Inferior parietal cortex (tissue), 1 donor: ENCODE measurements around the gene ZNF490.
"Not testable (repeated sequence)": the region's sequence is repeated elsewhere in the genome, so short reads cannot be mapped to it uniquely, and the experiment has no call there.

Experiments
- DNase-seq: peaks from one replicate; pipeline ENCODE4 v3.0.0-alpha.2; 2016; ENCODE audit errors: extremely low spot score

The ZNF490 gene

GRCh38 chr19:12621253-12622024, 10.8 kb upstream of the ZNF490 start:
- DNase-seq: not testable (repeated sequence)

DNA sequence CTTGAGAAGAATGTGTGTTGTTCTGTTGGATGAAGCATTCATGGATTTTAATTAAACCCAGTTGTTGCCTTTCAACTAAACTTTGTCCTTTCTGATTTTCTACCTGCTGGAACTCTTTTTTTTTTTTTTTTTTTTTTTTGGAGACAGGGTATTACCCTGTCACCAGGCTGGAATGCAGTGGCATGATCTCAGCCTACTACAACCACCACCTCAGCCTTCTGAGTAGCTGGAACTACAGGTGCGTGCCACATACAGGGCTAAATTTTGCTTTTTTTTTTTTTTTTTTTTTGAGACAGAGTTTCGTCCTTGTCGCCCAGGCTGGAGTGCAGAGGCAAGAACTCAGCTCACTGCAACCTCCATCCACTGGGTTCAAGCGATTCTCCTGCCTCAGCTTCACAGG, 7.0 kb upstream of the ZNF490 start:
- DNase-seq: no peak

DNA sequence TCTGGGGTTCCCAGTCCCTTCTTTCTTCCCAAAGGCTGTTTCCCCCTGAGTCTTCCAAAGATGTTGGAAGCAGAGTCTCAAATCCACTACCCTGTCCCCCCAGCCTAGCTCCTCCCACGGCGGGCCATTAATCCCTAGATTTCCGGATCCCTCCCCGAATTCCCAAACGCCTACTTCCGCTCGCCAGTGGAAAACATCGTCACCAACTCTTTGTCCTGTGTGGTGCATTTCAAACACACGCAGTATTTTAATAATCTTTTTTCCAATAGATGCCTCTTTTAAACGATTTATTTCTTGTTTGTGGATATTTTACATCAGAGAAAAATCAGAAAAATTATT, 717 bp upstream of the ZNF490 start:
- peak; percentile 69 for DNase-seq

DNA sequence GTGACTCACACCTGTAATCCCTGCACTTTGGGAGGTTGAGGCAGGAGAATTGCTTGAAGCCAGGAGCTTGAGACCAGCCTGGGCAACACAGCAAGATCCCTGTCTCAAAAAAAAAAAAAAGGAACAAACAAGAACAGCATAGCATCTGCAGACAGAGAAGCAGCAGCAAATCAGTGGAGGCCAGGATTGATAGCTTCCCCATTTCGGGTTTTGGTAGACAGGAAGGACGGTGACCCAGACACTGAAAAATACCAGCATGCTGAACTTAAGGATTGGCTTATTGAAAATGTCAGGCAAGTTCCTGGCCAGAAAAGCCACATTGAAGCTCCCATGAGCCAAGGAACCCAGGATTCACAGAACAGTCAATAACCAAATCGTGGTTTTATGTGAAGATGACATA, 3.0 kb downstream of the ZNF490 start:
- DNase-seq: no peak

GRCh38 chr19:12606796-12607195, 3.8 kb downstream of the ZNF490 start:
- no peak for DNase-seq

DNA sequence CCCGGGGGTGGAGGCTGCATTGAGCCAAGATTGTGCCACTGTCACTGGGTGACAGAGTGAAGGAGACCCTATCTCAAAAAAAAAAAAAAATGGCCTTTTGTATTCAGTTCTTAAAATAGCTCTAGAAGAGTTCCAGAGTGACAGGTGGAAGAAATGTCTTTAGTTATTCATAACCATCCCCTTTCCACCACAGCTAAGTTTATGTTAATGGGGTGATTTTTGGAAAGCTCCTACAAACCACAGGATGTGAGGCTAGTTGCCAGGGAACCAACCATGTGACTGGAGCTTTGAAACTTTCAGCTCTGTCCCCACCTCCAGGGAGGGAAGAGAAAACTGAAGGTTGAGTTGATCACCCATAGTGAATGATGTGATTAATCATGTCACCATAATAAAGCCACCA, 6.9 kb downstream of the ZNF490 start:
- DNase-seq: no peak

GRCh38 chr19:12597594-12597993, 13.0 kb downstream of the ZNF490 start:
- no peak for DNase-seq

GRCh38 chr19:12596927-12597548, 13.6 kb downstream of the ZNF490 start:
- no peak for DNase-seq

DNA sequence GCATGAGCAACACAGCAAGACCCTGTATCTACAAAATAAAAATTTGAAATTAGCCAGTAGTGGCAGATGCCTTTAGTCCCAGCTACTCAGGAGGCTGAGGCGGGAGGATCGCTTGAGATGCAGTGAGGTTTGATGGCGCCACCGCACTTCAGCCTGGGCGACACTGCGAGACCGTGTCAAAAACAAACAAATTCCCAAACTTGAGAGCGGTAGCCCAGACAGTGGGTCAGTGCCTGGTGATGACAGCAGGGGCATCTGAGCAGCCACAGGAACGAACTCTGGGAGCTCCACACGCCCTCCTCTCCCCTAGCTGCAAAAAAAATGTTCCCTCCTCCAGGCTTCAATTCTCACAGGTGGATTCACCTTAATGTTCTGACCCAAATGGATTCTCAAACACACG, 14.1 kb downstream of the ZNF490 start:
- no peak for DNase-seq

DNA sequence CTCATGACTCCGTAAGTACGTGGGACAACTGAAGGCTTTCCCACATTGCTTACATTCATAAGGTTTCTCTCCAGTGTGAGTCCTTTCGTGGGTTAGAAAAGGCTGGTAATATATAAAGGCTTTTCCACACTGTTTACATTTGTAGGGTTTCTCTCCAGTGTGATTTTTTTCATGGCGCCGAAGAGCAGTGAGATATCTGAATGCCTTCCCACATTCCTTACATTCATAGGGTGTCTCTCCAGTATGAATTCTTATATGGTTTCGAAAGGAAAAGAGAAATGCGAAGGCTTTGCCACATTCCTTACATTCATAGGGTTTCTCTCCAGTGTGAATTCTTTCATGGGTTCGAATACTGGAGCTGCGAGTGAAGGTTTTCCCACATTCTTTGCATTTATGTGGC, 29.5 kb downstream of the ZNF490 start:
- DNase-seq: no peak

DNA sequence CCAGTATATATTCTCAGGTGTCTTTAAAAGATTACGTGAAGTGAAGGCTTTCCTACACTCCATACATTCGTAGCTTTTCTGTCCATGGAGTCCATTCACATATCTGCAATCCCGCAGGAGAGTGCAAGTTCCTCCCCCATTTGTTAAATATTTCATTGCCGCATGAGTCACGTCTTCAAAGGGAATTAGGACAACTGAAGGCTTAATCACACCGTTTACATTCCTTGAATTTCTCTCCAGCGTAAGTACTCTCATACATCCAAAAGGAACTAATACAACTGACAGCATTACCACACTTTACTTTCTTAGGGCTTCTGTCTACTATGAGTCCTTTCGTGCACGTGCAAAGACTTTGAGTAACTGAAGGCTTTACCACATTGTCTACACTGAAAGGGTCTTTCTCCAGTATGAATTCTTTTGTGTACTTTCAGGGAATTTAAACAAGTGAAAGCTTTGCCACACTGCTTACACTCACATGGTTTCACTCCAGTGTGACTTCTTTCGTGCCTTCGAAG, 30.4 kb downstream of the ZNF490 start:
- DNase-seq: no peak

DNA sequence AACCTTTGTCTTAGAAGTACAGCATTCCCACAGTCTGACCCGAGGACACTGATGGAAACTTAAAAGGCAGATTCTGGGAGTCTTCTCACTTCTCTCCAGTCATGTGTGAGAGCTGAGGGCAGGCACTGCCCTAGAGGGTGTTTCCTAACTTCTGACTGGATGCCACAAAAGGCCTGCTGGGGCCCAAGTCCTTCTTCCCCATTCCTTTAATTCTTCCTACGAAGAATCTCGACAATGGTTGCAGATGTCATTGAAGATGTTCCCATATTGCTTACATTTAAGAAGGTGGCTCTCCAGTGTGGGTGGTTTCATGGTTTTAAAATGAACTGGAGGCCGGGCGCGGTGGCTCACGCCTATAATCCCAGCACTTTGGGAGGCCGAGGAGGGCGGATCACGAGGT, 32.0 kb downstream of the ZNF490 start:
- DNase-seq: no peak

DNA sequence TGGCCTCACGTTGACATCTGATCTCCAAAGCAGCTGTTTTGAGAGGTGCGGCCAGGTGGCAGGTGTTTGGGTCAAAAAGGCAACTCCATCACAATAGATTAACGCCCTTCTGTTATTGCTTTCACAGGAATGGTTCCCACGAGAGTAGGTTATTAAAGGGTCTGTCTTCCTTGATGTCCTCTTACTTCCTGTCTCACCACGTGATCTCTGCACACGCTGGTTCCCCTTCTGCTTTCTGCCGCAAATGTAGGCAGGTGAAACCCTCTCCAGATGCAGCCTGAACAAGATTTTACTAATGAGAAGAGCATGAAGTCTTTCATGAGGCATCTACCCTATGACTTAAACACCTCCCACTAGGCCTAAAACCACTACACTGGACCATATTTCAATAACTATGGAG, 36.6 kb downstream of the ZNF490 start:
- DNase-seq: no peak

GRCh38 chr19:12567951-12568350, 42.7 kb downstream of the ZNF490 start:
- no peak for DNase-seq

DNA sequence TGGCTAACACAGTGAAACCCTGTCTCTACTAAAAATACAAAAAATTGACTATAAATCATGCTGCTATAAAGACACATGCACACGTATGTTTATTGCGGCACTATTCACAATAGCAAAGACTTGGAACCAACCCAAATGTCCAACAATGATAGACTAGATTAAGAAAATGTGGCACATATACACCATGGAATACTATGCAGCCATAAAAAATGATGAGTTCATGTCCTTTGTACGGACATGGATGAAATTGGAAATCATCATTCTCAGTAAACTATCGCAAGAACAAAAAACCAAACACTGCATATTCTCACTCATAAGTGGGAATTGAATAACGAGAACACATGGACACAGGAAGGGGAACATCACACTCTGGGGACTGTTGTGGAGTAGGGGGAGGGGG, 44.2 kb downstream of the ZNF490 start:
- not testable (repeated sequence) for DNase-seq

DNA sequence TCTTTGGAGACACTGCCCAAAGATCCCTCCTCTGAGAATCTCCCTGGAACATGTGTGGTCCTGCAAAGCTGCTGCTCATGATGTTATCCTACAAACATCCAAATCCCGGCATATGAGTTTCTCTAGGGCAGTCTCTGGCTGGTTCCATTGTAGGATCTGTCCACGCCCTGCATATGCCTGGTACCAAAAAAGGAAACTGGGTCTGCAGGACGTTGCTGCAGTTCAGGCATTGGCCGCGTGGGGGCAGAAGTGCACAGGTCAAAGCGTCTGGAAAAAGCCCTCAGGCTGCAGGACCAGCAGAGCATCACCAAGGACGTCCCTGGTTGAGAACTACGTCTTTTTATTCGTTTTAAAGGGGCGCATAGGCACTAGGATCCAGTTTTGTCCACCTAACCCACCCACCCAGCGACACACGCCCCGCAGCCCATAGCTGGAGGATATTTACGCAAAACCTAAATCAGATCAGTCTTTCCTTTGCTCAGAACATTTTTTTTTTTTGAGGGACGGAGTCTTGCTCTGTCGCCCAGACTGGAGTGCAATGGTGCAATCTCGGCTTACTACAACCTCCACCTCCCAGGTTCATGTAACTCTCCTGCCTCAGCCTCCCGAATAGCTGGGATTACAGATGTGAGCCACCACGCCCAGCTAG, 46.5 kb downstream of the ZNF490 start:
- DNase-seq: peak; percentile 93

GRCh38 chr19:12555456-12555930, 55.1 kb downstream of the ZNF490 start:
- no peak for DNase-seq

- DNase-seq: peak; percentile 98
Measured at GRCh38 chr19:12551060-12551832, 59.4 kb downstream of the ZNF490 start, which contains the start of gene ZNF564. Gene ZNF564, minus strand, starts transcription at chr19:12551482. Its CDS starts 150 bp downstream, at chr19:12551332.

DNA sequence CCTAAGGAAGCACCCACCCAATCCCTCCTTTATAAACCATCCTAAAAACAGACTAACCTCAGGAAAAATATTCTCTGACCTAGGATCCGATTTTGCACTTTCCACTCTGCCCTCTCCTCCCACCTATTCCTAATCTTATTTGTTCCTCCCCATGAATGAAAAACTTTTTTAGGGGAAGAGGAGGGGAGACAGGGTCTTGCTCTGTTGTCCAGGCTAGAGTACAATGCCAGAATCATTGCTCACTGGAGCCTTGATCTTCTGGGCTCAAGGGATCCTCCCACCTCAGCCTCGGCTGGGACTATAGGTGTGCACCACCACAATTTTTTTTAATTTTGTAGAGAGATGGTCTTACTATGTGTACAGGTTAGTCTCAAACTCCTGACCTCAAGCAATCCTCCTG, 63.7 kb downstream of the ZNF490 start:
- no peak for DNase-seq

DNA sequence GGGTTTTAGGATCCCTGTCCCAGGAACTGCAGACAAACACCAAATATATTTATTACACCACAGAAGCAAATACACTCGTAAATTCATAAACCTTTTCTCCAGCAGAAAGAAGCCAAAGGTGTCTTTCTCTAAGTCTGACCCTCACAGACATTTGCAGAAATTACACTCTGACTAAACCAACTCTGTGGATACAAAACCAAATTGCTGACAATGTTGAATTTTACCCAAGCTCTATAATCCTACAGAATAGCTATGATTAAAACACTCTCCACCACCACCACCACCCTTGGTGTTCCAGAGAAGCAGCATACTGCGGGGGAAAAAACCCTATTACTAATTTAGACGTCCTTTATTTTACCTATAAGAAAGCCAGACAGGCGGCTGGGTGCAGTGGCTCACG, 64.5 kb downstream of the ZNF490 start:
- no peak for DNase-seq

GRCh38 chr19:12545267-12545666, 65.3 kb downstream of the ZNF490 start:
- no peak for DNase-seq

GRCh38 chr19:12544401-12544876, 66.2 kb downstream of the ZNF490 start:
- peak; percentile 49 for DNase-seq
